ENCODE results near the gene GALNT8.
"Not testable (repeated sequence)": the region's sequence is repeated elsewhere in the genome, so short reads cannot be mapped to it uniquely, and the experiment has no call there.

The GALNT8 gene, protein sequence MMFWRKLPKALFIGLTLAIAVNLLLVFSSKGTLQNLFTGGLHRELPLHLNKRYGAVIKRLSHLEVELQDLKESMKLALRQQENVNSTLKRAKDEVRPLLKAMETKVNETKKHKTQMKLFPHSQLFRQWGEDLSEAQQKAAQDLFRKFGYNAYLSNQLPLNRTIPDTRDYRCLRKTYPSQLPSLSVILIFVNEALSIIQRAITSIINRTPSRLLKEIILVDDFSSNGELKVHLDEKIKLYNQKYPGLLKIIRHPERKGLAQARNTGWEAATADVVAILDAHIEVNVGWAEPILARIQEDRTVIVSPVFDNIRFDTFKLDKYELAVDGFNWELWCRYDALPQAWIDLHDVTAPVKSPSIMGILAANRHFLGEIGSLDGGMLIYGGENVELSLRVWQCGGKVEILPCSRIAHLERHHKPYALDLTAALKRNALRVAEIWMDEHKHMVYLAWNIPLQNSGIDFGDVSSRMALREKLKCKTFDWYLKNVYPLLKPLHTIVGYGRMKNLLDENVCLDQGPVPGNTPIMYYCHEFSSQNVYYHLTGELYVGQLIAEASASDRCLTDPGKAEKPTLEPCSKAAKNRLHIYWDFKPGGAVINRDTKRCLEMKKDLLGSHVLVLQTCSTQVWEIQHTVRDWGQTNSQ

DNA sequence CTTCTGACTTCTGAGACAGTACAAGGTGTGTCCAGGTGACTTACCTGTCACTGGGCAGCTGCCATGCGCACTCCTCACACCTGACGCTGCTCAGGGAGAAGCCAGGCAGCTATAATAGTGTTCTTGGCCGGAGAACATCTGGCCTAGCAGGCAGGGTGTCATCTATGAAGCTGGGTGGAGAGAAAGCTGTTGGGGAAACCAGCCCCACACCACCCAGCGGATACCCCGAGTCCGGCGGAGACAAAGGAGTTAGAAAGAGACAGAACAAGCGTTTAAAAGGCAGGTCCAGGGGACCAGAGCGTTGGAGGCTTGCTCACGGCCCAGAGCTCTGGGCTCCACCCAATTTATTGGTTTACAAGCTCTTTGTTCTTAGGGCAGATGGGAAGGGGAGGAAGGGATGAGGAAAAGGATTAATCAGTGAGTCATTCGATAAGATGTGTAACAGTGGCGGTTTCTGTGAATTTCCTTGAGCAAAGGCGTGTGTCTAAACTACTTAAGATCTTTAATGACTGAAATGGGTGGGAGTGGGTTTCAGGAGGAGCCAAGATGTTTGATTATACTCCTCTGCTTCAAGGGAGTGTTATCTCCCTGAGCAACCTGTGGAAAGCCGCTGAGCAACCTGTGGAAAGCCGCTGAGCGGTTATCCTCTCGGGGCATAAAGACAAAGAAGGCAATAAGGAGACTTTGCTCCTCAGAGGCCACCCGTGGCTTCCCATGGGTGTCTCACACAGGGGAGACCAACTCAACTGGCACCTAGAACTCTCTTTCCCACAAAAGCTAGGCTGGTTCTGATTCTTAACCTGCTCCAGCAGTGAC is at the start of gene GALNT8:
Gene GALNT8 (plus strand): TSS at position 580 of the 816 bp plus-strand sequence. CDS start 278 bp downstream, outside the sequence.
- in situ Hi-C loops (cut with HindIII; ENCODE audit: low sequenced_read_pairs) = no loop called here

DNA sequence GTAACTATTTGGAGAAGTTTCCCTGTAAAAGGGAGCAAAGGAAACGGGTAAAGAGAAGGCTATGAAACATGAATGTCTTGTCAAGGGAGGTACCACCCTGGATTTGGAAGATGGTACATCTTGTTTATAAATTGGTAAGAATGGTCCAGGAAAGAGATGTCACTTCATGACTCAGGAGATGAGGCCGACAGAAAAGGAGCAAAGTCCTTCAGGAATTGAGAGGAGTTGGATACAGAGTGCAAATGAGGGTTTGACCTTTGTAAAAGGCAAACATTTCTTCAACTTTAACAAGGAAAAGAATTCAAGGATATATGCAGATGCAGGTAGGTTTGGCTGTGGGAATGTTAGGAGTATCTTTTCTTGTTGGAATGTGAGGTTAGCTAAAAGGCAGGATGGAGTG is 40.5 kb upstream of the GALNT8 start:
- in situ Hi-C loops (cut with HindIII; ENCODE audit: low sequenced_read_pairs) = no loop called here

DNA sequence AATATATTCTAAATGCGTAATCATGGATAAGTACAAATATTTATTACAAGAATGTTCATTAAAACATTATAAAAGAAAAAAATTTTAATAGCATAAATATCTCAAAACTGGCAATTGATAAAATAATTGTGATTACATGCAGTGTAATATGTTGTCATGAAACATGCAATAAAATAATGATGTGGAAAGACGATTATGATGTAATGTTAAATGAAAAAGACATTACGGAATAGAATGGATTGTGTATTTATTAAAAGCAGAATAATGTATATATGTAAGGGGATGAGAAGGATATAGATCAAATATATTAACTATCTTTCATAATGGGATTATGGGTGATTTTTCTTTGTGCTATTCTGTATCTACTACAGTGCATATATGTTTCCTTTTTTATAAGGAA is 38.5 kb upstream of the GALNT8 start:
- in situ Hi-C loops (cut with HindIII; ENCODE audit: low sequenced_read_pairs) = no loop called here

DNA sequence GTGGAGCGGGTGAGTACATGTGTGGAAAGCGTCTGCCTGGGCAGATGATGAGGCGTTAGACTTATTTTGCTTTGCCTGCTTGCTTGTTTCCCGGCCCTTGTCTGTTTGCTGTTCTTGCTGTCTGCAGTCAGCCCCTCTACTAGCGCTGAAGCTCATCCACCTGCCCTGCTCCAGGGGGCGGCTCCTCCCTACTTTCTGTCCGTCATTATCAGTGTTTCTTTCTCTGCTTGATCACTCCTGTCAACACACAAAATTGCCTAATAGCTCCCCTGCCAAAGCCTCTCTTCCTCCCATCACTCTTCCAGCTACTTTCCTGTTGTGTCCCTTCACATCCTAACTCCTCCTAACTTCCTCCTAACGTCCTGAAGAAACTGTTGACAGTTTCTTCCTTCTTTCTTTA is 34.9 kb upstream of the GALNT8 start:
- in situ Hi-C loops (cut with HindIII; ENCODE audit: low sequenced_read_pairs) = no loop called here

DNA sequence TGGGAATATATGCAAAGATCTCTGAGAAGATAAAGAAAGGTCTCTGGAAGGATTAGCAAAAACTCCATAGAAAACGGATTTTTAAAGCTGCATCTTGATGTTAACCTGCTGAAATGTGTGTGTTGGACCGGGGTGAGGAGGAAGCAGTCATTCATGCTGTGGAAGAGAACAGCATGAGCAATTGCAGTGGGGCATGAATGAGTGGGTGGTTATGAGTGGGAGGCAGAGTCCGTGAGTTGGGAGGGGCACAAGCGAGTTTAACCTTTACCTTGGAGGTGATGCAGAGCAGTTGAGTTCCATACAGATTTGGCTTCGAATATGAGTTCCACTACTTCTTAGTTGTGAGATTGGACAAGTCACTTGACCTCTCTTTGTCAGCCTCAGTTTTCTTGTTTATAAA is 29.4 kb upstream of the GALNT8 start:
- in situ Hi-C loops (cut with HindIII; ENCODE audit: low sequenced_read_pairs) = no loop called here

DNA sequence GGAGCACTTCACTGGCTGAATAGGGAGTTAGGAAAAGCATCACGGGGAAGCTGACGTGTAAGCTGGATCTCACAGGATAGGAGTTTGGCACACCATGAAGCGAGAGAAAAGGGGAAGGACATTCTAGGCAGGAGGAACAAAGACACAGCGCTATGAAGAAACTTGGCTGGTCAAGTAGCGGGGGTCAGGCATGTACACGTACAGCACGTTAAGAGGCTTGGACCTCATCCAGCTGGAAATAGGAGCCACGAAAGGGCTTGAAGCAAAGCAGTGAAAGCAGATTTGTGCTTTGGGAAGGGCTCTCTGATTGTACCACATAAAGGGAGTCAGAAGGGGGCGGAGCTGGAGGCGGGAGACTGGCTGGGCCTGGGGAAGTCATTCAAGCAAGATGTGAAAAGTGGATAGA is 19.6 kb upstream of the GALNT8 start:
- in situ Hi-C loops (cut with HindIII; ENCODE audit: low sequenced_read_pairs) = no loop called here

DNA sequence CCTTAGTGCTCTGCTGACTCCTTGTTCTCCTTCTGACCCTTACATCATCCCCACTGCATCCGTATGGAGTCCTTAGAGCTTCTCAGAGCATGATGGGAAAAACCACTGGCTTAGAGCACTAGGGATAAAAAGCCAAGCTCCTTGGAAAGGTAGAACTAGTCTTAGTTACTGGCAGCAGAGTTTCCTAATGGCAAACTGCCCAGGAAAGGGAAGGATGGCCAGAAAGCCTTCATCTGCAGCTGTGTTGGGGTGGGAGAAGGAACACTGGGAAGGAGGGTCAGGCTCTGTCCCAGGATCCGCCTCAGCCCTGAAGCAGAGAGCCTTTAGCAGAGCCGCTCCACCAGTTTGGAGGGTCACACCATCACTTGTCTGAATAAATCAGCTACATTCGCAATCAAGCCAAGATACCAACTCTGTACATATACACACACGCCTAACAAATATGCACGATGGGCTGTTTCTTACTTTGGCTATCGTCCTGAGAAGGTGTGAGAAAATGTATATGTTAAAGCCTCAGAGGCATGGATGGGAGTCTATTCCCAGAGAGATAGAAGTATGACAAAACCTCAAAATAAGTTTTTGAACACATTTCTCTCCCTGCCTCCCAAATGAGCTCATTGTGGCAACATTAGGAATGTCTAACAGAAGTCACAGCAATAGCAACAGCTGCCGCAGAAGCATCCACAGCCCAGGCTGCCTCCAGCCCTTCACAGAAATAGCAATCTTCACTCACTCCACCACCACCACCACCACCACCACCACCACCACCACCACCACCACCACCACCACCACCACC is 18.6 kb upstream of the GALNT8 start:
- in situ Hi-C loops (cut with HindIII; ENCODE audit: low sequenced_read_pairs) = no loop called here

DNA sequence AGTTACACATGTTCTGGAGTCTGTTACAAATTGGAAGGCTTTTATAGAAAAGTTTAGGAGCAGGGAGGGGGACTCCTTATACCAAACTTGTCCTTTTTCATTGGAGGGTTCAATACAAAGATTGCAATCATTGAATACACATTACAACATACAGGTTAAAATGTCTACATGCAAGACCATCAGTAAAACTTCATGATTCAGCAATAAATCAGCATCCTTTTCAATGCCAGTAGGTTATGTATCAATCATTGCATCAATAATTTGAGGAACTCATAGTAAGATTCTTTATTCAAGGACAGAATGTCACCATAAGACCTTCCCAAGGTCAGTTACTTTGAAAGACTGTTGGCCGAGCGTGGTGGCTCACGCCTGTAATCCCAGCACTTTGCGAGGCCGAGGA is 16.5 kb upstream of the GALNT8 start:
- in situ Hi-C loops (cut with HindIII; ENCODE audit: low sequenced_read_pairs) = no loop called here

DNA sequence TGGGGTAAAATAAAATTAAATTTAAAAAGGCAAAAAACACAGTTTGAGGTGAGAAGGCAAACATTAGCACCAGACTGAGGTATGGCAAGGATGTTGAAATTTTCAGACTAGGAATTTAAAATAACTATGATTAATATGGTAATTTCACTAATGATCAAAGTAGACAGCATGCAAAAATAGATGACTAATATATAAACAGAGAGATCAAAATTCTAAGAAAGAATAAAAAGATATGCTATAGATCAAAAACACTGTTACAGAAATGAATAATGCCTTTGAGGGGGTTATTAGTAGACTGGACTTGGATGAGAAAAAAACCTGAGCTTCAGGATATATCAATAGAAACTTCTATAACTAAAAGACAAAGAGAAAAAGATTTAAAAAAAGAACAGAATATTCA is 14.4 kb upstream of the GALNT8 start:
- in situ Hi-C loops (cut with HindIII; ENCODE audit: low sequenced_read_pairs) = no loop called here

DNA sequence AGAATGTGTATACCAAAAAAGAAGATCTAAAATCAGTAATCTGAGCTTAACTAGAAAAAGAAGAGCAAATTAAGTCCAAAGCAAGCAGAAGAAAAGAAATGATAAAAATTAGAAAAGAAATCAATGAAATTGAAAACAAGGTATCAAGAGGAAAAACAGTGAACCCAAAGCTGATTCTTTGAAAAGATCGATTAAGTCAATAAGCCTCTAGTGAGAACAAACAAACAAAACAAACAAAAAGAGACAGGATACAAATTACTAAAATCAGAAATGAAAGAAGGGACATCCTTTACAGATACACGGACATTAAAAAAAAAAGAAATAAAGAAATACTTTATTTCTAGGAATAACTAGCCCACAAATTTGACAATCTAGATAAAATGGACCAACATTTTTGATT is 12.9 kb upstream of the GALNT8 start:
- in situ Hi-C loops (cut with HindIII; ENCODE audit: low sequenced_read_pairs) = no loop called here

DNA sequence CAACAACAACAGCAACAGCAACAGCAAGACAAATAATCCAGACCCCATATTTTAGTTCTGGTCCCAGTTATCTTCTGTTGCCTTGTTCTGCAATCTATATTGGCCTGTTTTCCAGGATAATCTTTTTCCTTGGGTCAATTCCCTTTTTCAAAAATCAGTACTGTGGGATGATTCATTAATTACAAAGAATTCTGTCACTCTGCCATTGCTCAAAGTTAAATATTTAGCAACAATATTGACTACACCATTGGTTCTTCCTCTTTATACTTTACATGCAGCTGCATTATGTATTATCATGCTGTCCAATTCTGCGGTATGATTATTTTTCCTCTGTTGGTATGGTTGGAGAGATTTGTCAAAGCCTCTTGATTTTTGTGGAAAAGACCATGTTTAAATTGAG is 10.1 kb upstream of the GALNT8 start:
- in situ Hi-C loops (cut with HindIII; ENCODE audit: low sequenced_read_pairs) = no loop called here

DNA sequence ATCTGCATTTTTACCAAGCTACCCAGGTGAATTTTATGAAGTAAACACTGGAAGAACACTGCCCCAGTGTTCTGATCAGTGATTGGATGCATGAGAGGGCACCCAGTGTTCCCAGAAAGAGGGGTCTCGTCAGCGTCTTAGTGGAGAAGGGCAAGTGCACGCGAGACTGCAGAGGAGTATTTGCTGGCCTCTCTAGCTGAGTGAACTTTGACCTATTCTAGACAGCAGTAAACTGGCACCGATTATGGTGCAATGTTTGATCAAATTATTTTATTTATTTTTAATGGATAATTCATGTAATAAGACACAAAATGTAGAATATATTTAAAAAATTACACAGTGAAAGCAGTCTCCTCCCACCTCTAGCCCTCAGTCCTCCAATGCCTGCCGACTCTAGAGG is 5.3 kb upstream of the GALNT8 start:
- in situ Hi-C loops (cut with HindIII; ENCODE audit: low sequenced_read_pairs) = no loop called here

DNA sequence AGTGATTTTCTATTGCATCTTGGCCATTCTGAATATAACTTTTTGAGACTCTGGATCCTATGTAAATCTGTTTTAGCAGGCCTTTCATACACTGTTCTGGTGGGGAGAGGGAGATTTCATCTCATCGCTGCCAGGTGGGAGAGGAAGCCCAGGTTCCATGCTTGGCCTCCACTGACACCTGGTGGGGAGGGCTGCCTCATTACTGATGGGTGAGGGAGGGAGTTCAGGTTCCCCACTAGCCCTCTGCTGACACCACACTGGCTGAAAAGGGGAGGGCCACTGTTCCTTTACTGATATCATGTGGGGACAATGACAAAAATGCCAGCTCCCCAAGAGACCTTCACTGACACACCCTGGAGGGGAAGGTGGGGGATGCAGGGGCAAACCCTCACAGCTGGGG is 2.4 kb upstream of the GALNT8 start:
- in situ Hi-C loops (cut with HindIII; ENCODE audit: low sequenced_read_pairs) = no loop called here

DNA sequence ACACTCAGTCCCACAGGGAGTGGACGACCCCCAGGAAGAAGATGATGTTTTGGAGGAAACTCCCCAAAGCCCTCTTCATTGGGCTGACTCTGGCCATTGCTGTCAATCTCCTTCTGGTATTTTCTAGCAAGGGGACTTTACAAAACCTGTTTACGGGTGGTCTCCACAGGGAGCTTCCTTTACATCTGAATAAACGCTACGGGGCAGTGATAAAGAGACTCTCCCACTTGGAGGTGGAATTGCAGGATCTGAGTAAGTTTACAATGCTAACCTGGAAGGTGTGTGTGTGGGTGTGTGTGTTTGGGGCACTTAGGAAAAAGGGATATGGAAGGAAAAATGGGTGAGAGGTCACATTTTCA is 416 bp downstream of the GALNT8 start:
- in situ Hi-C loops (cut with HindIII; ENCODE audit: low sequenced_read_pairs) = no loop called here

DNA sequence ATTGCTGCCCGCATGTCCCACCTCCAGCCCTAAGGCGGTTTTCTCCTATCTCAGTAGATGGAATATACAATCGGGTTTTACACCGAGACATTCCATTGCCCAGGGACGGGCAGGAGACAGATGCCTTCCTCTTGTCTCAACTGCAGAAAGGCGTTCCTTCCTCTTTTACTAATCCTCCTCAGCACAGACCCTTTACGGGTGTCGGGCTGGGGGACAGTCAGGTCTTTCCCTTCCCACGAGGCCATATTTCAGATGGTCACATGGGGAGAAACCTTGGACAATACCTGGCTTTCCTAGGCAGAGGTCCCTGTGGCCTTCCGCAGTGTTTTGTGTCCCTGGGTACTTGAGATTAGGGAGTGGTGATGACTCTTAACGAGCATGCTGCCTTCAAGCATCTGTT is 1.4 kb downstream of the GALNT8 start:
- in situ Hi-C loops (cut with HindIII; ENCODE audit: low sequenced_read_pairs) = not testable (repeated sequence)

DNA sequence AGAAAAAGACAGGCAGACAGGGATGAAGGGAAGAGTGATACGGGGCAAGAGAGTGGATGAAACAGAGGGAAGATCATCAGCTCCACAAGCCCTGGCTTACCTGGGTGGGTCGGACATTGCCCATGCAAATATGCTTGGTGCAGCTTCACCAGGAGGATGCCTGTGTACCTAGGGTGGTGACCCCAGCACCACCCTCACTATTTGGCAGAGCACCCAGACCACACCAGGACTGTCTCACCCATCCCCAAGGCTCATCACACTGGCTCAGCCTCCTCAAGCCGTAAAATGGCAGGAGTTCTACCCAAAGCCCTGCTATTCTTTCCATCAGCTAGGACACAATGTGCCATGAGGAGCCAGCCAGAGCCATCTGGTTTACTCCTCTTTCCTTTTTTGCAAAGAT is 3.0 kb downstream of the GALNT8 start:
- in situ Hi-C loops (cut with HindIII; ENCODE audit: low sequenced_read_pairs) = no loop called here

DNA sequence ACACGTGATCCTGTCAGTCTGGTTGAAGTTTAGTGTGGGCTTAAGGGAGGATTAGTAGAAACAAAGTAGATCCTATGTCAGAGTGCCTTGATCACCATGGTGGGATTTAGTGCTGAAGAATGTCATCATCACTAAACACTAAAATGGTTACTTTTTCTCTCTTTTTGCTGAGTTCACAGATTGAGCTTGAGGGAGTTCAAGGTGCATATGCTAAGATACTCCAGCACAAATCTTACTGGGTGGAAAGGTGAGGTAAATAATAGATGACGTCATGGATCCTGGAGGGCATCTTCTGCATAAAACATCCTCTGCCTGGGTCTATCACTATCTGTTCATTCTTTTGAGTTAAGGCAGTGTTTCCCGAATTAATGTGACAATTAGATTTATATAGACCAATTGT is 4.9 kb downstream of the GALNT8 start:
- in situ Hi-C loops (cut with HindIII; ENCODE audit: low sequenced_read_pairs) = no loop called here

DNA sequence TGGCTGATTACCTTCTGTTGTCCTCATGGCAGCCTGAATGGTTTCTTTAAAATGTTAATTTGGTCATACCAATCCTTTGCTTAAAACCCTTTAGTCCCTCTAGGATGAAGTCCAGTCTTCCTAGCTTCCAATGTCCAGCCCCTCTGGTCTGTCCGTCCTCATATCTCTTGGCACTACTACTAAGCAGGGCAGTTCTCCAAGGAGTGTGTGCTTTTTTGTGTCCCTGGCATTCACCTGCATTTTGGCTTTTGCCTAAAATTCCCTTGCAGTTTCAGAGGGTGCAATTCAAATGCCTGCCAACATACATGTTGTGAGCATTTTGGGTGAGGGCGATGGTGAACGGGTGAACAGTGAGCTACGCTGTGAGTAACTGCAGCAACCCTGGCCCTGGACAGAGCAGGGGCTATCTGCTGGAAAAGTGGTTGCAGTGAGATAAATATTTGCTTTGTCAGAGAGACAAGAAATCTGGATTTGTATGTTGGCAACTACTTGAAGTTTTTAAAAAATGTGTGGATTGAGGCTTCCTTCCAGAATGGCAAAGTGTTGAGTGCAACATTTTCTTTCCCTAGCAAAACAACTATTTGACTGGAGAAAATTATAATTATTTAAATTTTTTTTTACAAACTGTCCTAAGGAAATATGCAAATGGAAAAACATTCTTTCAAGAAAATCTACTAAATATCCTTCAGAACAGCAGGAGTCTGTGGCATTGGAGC is 14.6 kb downstream of the GALNT8 start:
- in situ Hi-C loops (cut with HindIII; ENCODE audit: low sequenced_read_pairs) = no loop called here

DNA sequence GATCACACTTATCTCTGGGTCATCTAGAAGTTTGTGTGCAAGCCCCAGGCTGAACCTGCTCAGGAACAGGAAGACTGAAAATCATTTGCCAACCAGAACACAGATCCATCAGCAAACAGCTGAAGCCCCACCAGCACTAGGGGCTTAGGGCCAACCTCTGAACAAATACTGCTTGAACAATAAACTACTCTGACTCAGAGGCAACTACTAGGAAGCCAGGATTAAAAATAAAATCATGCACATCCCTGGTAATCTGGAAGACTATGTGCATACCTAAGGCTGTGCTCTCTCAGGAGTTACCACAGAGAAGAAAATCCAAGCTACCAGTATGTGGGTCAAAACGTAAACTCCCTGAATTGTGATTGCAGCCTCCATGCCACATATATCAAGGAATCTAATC is 15.9 kb downstream of the GALNT8 start:
- in situ Hi-C loops (cut with HindIII; ENCODE audit: low sequenced_read_pairs) = no loop called here

DNA sequence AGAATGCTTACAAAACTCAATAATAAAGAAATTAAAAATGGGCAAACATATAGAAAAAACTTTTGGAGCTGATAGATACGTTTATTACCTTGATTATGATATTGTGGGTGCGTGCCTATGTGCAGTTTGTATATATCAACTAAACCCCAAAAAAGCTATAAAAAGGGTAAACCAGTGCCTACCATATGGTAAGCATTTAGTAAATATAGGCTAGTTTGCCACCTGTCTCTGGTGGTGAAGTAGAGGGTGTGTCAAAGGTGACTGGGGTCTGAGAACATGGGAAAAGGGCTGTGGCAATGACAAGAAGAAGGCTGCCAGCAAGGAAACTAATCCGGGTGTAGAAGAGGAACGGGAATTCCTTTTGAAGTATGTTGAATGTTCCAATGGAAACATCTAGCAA is 18.3 kb downstream of the GALNT8 start:
- in situ Hi-C loops (cut with HindIII; ENCODE audit: low sequenced_read_pairs) = no loop called here

Measured in DLD1 (cell line).